Osteoblast (primary cell): Measurements from ENCODE around the gene S100A10. TPM values are rescaled to one million over a fixed set of nuclear protein-coding genes. Genes with fewer than 3 reads are reported as not detected.

Experiments
- DNase-seq: peaks from one replicate; pipeline ENCODE4 v3.0.0; 2011; ENCODE audit warnings: low spot score, mixed read lengths; ENCODE audit not compliant: insufficient read length; ENCODE audit errors: missing footprints
- H2AFZ ChIP-seq: 2 replicates; pipeline ENCODE4 v1.6.0; 2011; ENCODE audit warnings: mild to moderate bottlenecking, low read length
- H3K27ac ChIP-seq: 2 replicates; pipeline ENCODE4 v1.5.1; 2011; ENCODE audit warnings: mild to moderate bottlenecking, low read depth, low read length, moderate library complexity
- H3K27me3 ChIP-seq: 2 replicates; pipeline ENCODE4 v1.6.0; 2012; ENCODE audit warnings: mild to moderate bottlenecking, control low read depth, inconsistent platforms, low read length, moderate library complexity; ENCODE audit not compliant: insufficient read depth
- H3K36me3 ChIP-seq: 2 replicates; pipeline ENCODE4 v1.5.1; 2011; ENCODE audit warnings: mild to moderate bottlenecking, low read length, control low read depth, moderate library complexity; ENCODE audit not compliant: insufficient read depth
- H3K4me1 ChIP-seq: 2 replicates; pipeline ENCODE4 v1.5.1; 2011; ENCODE audit warnings: mild to moderate bottlenecking, low read length, control low read depth, moderate library complexity; ENCODE audit not compliant: insufficient read depth
- H3K4me2 ChIP-seq: 2 replicates; pipeline ENCODE4 v1.6.0; 2011; ENCODE audit warnings: mild to moderate bottlenecking, low read length; ENCODE audit not compliant: insufficient read depth
- H3K4me3 ChIP-seq: fragments of 200-600 bp; sonication (generic); 3 replicates; pipeline ENCODE4 v1.5.1; 2012; ENCODE audit warnings: mild to moderate bottlenecking, low read length, inconsistent platforms; ENCODE audit not compliant: insufficient read depth
- H3K79me2 ChIP-seq: 2 replicates; pipeline ENCODE4 v1.6.0; 2012; ENCODE audit warnings: mild to moderate bottlenecking, low read length, control low read depth, inconsistent platforms; ENCODE audit not compliant: insufficient read depth
- H3K9me3 ChIP-seq: 2 replicates; pipeline ENCODE4 v1.5.1; 2011; ENCODE audit warnings: low read depth, low read length, control low read depth
- H4K20me1 ChIP-seq: 2 replicates; pipeline ENCODE4 v1.6.0; 2012; ENCODE audit warnings: mild to moderate bottlenecking, low read length, control low read depth; ENCODE audit not compliant: insufficient read depth
- CTCF ChIP-seq: IDR thresholded peaks from 2 replicates; pipeline ENCODE4 v1.5.1; 2011; ENCODE audit warnings: mild to moderate bottlenecking, low read depth, low read length, moderate library complexity; ENCODE audit errors: extremely low read depth
- total RNA-seq: library from RNA; depleted of rRNA; stranded (reverse); fragments of >200 nt; gene quantifications from 2 replicates; pipeline ENCODE4 v1.2.3, GENCODE V29; 2012

S100A10 gene
- total RNA-seq, 1 donor = 116 TPM

DNA sequence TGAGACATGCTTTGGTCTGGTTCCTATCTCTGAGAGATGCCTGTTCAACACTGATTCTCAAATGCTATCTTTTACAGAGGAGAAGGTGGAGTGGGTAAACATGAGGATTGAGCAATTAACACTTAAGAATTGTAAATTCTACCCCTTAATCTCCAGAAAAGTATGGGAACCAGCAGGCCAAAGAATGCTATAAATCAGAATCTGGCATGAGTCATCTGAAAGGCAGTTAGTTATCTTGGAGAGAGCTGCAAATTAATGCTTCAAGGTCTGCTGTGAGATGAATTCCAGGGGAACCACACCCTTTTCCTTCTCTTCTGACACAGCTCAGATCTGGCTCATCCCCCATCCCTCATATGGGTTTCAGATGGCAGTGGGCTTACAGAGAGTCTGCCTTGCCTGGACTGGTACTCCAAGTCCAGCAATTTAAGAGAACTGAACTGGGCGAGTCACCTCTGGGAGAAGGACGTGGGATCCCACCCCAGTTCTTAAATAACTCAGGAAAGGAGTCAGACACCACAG, 5.2 kb downstream of the S100A10 start:
- H4K20me1 ChIP-seq = peaks cover 10% of the 10 kb centered on the region
- peaks cover 51% of the 10 kb centered on the region for H3K79me2 ChIP-seq
- H2AFZ ChIP-seq = no peak overlapping the region
- peak overlapping the region; percentile 84 for H3K27ac ChIP-seq
- H3K4me1 ChIP-seq = peaks cover 58% of the 10 kb centered on the region
- peak overlapping the region; percentile 90 for H3K4me2 ChIP-seq
- H3K4me3 ChIP-seq = peak overlapping the region; percentile 28
- TF ChIP-seq CTCF = no peak
- H3K27me3 ChIP-seq = no peaks in the 10 kb centered on the region
- no peaks in the 10 kb centered on the region for H3K9me3 ChIP-seq
- peak; percentile 83 for DNase-seq
- H3K36me3 ChIP-seq = peaks cover 25% of the 10 kb centered on the region

- Histone ChIP-seq H3K36me3 (peaks cover 31% of the 10 kb centered on the region), H3K79me2 (peaks cover 43% of the 10 kb centered on the region), H3K4me2 (no peak overlapping the region), H3K4me3 (no peak overlapping the region), H3K27me3 (no peaks in the 10 kb centered on the region), H3K9me3 (no peaks in the 10 kb centered on the region), H3K27ac (no peak overlapping the region), H3K4me1 (peaks cover 42% of the 10 kb centered on the region), H4K20me1 (peaks cover 4% of the 10 kb centered on the region), H2AFZ (no peak overlapping the region)
- TF ChIP-seq CTCF = no peak
- no peak for DNase-seq
Observed at GRCh38 chr1:151986501-151987190, 7.0 kb downstream of the S100A10 start.

DNA sequence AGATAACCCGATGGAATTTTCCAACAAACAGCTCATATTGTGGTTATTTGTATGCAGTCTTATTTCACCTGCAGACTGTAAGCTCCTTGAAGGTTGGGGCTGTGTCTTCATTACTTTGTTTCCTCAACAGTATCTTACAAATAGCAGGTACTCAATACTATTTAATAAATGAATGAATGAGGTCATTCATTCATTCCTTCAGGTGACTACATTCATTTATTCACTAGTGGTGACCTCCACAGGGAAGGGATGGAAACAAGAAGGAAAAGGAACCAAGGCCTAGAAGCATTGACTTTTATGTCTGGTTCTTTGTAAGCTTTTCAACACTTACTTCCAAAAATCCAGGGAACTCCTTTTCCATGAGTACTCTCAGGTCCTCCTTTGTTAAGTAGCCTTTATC, 7.9 kb downstream of the S100A10 start:
- no peak for TF ChIP-seq CTCF
- Histone ChIP-seq H4K20me1 (peaks cover 3% of the 10 kb centered on the region), H3K27ac (no peak overlapping the region), H3K4me1 (peaks cover 41% of the 10 kb centered on the region), H3K79me2 (peaks cover 42% of the 10 kb centered on the region), H3K4me3 (no peak overlapping the region), H3K4me2 (no peak overlapping the region), H2AFZ (no peak overlapping the region), H3K27me3 (no peaks in the 10 kb centered on the region), H3K9me3 (no peaks in the 10 kb centered on the region), H3K36me3 (peaks cover 31% of the 10 kb centered on the region)
- DNase-seq = no peak

- H3K9me3 ChIP-seq = no peaks in the 10 kb centered on the region
- H3K4me1 ChIP-seq = peaks cover 41% of the 10 kb centered on the region
- DNase-seq = no peak
- H4K20me1 ChIP-seq = peaks cover 3% of the 10 kb centered on the region
- H3K36me3 ChIP-seq = peaks cover 31% of the 10 kb centered on the region
- H2AFZ ChIP-seq = no peak overlapping the region
- no peak overlapping the region for H3K4me2 ChIP-seq
- TF ChIP-seq CTCF = no peak
- no peak overlapping the region for H3K4me3 ChIP-seq
- H3K79me2 ChIP-seq = peaks cover 37% of the 10 kb centered on the region
- no peaks in the 10 kb centered on the region for H3K27me3 ChIP-seq
- no peak overlapping the region for H3K27ac ChIP-seq
Observed at GRCh38 chr1:151985270-151985669, 8.4 kb downstream of the S100A10 start.
